ENCODE measurements around the gene PTEN.
"Not testable (repeated sequence)": the region's sequence is repeated elsewhere in the genome, so short reads cannot be mapped to it uniquely, and the experiment has no call there.

PTEN gene

DNA sequence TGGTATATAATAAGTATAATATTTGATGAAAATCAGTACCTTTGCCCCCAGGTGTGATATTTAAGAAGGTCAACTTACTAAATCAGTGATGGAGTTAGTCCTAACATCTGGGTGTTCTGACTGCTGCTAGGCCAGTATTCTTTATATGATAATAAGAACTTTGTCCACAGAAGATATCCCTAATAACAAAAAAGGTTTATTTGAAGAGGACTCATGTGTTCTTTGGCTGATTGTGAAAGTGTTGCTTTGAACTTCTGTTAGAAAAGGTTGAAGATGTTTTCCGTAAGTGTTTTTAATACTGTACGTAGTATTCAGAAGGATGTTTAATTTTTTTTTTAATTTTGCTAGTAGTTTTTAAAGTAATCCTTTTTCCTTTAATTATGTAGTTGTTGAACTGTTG, 10.2 kb downstream of the PTEN start:
- DNase-seq: no peak

GRCh38 chr10:87875929-87876571, 12.6 kb downstream of the PTEN start:
- DNase-seq: no peak

- no peak for DNase-seq
Observed at GRCh38 chr10:87878664-87879459, 15.4 kb downstream of the PTEN start.

- no peak for DNase-seq
Observed at GRCh38 chr10:87880336-87880735, 16.9 kb downstream of the PTEN start.

DNA sequence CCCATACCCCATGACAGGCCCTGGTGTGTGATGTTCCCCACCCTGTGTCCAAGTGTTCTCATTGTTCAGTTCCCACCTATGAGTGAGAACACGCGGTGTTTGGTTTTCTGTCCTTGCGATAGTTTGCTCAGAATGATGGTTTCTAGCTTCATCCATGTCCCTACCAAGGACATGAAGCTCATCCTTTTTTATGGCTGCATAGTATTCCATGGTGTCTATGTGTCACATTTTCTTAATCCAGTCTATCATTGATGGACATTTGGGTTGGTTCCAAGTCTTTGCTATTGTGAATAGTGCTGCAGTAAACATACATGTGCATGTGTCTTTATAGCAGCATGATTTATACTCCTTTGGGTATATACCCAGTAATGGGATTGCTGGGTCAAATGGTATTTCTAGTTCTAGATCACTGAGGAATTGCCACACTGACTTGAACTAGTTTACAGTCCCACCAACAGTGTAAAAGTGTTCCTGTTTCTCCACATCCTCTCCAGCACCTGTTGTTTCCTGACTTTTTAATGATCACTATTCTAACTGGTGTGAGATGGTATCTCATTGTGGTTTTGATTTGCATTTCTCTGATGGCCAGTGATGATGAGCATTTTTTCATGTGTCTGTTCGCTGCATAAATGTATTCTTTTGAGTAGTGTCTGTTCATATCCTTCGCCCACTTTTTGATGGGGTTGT, 18.1 kb downstream of the PTEN start:
- DNase-seq: not testable (repeated sequence)

GRCh38 chr10:87882555-87883294, 19.3 kb downstream of the PTEN start:
- DNase-seq: no peak

DNA sequence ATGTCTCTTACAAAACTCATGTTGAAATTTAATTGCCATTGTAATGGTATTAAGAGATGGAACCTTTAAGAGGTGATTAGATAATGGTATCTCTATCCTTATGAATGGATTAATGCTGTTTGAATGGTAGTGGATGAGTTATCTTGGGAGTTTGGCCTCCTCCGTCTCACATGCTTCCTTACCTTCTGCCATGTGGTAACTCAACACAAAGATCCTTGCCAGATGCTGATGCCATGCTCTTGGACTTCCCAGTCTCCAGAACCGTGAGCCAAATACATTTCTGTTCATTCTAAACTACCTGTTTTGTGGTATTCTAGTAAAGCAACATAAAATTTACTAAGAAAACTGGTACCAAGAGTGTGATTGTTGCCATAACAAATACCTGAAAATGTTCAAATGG, 23.2 kb downstream of the PTEN start:
- DNase-seq: no peak

GRCh38 chr10:87887146-87887545, 23.7 kb downstream of the PTEN start:
- no peak for DNase-seq

DNA sequence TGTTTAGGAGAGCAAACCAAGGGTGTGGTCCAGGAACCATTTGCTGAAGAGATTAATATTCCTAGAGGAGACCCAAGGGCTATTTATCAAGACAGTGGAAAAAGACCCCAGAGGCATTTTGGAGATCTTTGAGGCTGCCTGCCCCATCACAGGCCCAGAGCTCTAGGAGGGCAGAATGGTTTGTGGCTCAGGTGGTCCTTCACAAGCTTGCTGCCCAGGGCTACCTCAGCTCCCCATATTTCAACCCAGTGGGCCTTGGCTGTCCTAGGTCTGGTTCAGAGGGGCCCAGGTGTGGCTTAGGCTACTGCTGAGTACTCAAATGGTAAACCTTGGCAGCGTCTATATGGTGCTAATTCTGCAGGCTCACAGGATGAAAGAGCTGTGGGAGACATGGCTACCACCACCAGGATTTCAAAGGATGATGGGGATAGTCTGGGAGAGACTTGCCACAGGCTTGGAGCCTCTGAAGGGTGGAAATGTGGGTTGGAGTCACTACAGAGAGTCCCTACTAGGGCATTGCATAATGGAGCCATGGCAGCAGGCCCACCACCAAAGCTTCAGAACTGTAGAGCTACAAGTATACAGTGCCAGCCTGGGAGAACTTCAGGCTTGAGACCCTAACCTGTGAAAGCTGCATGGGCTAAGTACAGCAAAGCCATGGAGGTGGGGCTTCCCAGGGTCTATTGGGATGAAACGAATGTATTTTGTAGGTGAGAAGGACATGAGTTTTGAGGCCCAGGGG, 24.3 kb downstream of the PTEN start:
- DNase-seq: no peak

- DNase-seq: no peak
Observed at GRCh38 chr10:87895430-87895829, 32.0 kb downstream of the PTEN start.

DNA sequence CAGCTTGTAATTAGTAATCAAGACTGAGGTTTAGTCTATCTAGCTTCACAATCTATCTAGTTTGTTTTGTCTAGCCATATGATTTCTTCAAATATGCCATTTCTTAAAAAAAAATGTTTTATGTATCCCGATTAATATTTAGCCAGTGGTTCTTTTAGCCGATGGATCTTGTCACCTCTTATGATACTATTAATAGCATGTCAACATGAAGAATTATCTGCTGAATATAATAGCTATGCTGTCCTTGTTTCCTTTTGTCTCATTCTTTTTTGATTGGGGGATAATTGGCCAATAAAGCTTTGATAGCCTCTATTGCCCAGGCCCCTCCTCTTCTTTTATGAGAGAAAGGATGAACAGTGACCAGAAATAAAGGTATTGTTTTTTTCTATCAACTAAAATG, 32.8 kb downstream of the PTEN start:
- no peak for DNase-seq

- not testable (repeated sequence) for DNase-seq
Observed at GRCh38 chr10:87897957-87898356, 34.5 kb downstream of the PTEN start.

DNA sequence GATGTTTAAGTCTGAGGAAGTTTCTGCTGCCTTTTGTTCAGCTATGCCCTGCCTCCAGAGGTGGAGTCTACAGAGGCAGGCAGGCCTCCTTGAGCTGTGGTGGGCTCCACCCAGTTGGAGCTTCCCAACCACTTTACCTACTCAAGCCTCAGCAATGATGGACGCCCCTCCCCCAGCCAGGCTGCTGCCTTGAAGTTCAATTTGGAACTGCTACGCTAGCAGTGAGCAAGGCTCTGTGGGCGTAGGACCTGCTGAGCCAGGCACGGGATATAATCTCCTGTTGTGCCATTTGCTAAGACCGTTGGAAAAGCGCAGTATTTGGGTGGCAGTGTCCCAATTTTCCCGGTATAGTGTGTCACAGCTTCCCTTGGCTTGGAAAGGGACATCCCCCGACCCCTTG, 40.0 kb downstream of the PTEN start:
- not testable (repeated sequence) for DNase-seq

- DNase-seq: no peak
Observed at GRCh38 chr10:87913156-87913921, 49.9 kb downstream of the PTEN start.

DNA sequence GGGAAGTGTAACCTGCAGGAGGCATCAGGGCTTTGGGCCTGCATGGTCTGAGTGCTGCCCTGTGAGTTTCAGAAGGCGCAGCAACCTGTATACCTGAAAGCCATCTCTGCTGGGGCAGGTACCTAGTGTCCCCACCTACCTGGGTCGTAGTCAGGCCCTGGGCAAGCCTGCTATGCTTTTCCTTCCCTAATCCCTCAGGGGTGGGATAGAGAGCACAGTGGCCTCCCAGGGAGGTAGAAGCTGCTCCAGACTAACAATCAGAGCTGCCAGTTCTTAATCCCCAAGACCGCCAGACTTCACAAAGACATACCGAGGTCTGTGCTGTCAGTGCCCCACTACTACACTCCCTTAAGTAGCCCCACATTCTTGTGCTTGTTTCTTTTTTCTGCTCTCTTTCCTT, 52.0 kb downstream of the PTEN start:
- no peak for DNase-seq

GRCh38 chr10:87915989-87916388, 52.6 kb downstream of the PTEN start:
- no peak for DNase-seq

GRCh38 chr10:87916515-87916914, 53.1 kb downstream of the PTEN start:
- no peak for DNase-seq

- no peak for DNase-seq
Observed at GRCh38 chr10:87918254-87918859, 54.9 kb downstream of the PTEN start.

DNA sequence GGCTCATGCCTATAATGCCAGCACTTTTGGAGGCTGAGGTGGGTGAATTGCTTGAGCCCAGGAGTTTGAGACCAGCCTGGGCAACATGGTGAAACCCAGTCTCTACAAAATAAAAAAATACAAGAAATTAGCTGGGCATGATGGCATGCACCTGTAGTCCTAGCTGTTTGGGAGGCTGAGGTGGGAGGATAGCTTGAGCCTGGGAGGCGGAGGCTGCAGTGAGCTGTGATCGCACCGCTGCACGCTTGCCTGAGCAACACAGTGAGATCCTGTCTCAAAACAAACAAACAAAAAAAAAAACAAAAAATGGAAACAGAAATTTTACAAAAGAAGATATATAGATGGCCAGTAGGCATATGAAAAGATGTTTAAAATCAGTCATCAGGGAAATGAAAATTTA, 57.1 kb downstream of the PTEN start:
- no peak for DNase-seq

- DNase-seq: no peak
Observed at GRCh38 chr10:87921931-87922688, 58.7 kb downstream of the PTEN start.

DNA sequence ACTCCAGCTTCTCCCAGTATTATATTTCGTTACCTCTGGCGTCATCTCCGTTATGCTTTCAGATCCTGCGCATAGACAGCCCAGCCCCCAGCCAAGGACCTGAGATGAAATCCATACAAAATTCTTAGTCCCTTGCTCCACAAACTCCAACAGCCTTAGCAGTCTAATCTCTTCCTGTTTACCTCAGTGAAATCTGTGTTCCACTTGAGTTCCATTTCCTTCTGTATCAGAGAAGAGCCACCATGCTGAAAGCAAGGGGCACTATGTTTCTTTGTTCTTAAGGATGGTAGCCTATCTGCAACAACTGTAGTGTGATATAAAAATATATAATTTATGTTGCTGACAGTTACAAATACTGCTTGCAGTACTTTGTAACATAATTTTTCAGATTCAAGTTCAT, 59.8 kb downstream of the PTEN start:
- no peak for DNase-seq

All from CD4-positive, alpha-beta T cell treated with Interleukin-17A for 1 hour (primary cell).